HG03354 (cell line): ENCODE measurements around the gene ATP11A.

Experiments used
- ATAC-seq: cut with Tn5 transposase; IDR thresholded peaks from one replicate; pipeline ENCODE4 v1.9.1; 2021; ENCODE audit warnings: mild to moderate bottlenecking; ENCODE audit not compliant: unreplicated experiment, poor library complexity, severe bottlenecking

The ATP11A gene

DNA sequence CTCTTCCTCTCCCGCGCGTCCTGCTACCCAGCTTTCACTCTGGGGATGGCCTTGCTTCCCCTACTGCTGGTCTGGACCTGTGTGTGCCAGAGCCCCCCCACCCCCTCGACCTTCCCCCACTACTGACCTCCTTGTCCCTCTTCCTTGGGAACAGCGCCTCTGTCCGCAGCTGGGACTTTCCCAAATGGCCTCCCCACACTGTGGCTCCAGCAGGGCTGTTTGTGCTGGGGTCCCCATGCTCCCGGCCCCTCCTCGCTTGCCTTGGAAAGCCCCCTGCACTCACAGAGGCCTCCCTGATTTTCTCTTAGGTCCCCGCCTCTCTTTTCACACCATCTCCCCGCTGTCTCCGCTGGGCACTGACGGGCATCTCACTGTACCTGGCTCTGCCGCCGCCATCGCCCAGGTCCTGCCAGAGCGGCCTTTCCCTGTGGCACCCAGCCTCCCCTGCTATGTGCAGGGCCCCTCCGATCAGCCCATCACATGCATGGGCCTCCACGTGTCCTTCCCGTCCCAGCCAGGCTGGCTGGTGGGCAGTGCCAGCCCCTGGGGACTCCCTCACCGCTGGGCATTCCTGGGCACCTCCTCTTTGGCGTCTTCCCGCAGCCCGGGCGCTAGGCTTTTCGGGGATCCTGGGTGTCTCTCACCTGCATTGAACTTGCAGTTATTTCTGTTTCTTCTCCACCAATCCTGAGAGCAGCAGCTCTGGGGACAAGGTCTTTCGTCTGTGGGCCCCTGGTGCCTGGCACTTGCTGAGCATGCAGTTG, 118.7 kb downstream of the ATP11A start:
- no peak for ATAC-seq

DNA sequence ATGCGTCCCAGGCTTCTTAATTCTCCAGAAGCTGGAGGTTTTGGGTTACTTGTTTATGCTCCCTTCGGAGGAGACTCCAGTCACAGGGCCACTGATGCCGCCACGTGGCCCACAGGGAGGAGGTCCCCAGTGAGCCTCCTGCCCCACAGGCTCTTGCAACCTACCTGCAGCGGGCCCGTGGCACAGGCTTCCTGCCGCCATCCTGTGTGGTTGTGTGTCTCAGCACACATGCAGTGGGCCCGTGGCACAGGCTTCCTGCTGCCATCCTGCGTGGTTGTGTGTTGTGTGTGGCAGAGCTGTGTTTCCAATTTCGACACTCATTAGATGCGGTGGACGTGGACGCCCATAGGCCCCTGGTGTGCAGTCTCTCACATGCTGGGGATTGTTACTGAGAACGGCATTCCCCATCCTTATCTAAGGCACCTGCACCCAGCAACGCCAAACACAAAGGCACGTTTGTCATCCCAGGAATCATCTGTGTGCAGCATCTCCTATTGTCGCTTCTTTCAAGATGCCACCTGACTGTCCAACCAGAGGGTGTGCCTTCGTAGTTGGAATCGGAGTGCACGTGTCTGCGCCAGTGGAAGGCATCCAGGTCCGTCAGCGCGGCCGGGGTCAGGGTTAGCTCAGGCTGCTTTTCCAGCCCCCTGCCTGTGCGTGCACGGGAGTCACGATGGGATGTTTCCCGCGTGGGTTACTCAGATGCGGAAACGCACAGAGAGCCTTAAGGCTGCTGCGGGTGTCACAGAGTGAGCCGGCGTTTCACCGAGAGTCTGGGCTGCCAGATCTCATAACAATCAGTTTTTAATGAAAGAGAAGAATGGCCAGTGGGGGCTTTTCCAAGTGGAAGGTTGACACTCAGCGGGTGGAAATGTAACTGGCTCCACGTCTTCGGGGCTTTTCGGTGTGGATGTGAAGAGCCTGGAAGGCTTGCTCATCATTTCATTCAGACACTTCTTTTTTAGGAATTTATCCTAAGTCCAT, 119.8 kb downstream of the ATP11A start:
- ATAC-seq: no peak

DNA sequence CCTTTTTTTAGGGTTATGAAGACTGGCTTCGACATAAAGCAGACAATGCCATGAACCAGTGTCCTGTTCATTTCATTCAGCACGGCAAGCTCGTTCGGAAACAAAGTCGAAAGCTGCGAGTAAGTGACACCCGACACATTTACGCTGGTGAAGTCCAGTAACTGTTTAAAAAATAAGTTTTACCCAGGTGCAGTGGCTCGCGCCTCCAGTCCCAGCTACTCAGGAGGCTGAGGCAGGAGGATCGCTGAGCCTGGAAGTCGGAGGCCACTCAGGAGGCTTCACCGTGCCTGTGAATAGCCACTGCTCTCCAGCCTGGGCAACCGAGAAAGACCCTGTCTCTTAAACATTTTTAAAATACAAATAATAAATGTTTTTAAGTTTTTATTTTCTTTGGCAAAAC, 120.8 kb downstream of the ATP11A start:
- no peak for ATAC-seq

DNA sequence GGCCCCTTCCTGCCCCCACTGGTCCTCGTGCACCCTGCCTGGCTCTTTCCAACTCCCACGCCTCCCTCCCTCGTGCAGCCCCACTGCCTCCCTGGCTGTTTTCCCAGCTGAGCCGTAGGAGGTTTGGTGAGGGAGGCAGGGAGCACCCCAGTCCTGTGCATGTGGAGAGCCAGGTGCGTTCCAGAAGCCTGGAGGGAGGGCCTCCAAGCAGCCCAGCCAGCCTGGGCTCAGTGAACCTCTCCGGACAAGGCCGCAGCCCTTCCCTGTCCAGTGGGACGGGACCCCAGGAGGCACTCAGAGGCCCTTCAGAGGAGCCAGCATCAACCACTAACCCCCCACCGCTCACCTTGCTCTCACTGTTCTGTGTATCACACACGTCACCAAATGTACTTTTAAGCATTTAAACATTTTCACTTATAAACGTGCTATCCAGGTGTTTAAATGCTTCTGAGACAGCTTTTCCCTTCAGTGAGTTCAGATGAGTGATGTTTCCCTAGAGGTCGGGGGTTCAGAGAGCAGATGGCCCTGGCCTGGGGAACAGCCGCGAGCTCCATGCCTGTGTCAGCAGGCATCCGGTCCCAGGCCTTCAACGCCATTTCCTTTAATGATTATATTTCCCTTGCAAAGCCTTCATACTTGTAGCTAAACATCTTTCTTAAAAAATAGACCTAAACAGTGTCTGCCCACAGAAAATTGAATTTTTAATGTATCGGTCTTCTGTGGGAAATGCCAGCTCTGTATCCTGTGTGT, 122.6 kb downstream of the ATP11A start:
- no peak for ATAC-seq

DNA sequence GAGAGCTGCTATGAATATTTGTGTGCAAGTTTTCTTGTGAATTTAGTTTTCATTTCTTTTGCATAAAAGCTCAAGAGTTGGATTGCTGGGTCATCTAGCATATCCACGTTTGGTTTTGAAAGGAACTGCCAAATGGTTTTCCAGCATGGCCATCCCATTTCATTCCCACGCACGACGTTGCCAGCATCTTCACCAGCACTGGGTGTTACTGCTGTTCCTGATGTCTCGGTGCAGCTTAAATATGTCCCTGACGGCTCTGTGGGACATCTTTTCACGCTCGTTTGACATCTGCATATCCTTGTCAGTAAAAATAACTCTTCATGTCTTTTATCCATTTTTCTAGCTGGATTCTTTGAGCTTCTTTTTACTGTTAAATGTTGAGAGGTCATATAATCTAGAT, 123.7 kb downstream of the ATP11A start:
- ATAC-seq: no peak

DNA sequence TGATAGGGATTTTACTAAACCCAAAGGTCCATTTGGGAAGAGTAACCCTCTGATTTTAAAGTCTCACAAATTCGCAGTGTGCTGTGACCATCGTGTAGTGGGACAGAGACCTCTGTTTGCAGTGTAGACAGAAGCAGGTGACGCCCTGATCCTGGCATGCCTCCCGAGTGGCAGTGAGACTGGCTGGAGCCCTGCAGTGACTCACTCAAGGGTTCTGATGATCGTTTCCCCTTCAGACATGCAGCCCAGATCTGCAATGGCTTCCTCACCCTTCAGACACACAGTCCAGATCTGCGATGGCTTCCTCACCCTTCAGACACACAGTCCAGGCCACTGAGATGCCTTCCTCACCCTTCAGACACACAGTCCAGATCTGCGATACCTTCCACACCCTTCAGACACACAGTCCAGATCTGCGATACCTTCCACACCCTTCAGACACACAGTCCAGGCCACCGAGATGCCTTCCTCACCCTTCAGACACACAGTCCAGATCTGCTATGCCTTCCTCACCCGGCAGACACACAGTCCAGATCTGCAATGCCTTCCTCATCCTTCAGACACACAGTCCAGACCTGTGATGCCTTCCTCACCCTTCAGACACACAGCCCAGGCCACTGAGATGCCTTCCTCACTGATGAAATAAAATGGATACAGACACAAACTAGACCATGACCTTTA, 125.2 kb downstream of the ATP11A start:
- no peak for ATAC-seq

DNA sequence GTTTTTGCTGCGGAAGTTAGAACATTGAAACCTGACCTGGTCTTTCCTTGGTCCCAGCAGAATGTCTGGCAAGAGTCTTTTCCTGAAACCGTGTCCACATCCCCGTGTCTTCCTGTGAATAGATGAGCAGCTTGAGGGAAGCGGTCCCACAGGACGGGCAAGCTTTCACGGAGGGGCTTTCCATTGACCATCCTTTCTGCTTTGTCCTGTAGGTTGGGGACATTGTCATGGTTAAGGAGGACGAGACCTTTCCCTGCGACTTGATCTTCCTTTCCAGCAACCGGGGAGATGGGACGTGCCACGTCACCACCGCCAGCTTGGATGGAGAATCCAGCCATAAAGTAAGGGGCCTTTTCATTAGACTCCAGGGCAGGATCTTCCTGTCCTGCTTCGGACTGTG, 126.0 kb downstream of the ATP11A start:
- no peak for ATAC-seq

DNA sequence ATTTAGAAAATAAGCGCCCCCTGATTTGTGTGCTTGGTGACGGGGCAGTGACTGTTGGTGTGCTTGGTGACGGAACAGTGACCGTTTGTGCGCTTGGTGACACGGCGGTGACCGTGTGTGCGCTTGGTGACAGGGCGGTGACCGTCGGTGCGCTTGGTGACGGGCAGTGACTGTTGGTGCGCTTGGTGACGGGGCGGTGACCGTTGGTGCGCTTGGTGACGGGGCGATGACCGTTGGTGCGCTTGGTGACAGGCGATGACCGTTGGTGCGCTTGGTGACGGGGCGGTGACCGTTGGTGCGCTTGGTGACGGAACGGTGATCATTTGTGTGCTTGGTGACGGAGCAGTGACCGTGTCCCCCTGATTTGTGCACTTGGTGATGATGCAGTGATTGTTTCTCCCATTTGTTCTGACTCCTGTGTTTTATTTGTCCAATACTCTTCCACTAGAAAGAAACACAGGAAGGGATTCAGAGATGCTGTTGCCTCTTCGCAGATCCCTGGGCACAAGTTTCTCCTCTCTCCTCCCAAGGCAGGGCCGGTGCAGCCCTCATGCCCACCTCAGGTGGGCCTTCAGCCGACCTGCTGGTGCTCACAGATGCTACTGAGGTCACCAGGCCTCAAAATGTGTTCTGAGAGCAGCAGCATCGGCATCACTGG, 128.3 kb downstream of the ATP11A start:
- no peak for ATAC-seq

DNA sequence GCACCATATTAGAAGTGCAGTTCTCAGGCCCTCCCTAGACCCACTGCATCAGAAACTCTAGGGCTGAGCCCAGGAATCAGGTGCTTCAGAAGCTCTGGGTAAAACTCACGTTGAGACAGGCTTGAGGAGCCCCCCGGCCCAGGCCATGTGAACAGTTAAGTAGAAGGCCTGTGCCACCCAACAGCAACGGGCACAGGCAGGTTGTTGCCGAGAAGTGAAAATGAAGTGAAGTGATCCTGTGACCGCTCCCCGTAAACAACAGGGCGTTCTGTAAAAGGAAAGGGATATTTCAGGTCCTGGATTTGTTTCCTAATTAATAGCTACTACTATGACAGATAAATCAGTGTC, 128.8 kb downstream of the ATP11A start:
- ATAC-seq: no peak

DNA sequence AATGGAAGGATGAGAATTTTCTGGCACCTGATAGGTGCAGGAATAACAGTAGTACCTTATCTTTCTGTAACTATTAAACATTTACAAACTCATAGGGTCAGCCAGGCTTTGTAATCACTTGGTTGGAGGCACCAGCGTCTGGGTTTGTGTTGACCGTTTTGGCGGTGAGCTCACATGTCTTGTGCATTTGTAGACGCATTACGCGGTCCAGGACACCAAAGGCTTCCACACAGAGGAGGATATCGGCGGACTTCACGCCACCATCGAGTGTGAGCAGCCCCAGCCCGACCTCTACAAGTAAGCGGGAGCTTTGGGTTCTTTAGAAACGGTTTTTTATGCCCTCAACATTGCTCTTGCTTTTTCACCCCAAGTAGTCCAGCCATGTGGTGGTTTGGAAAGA, 129.3 kb downstream of the ATP11A start:
- ATAC-seq: no peak

DNA sequence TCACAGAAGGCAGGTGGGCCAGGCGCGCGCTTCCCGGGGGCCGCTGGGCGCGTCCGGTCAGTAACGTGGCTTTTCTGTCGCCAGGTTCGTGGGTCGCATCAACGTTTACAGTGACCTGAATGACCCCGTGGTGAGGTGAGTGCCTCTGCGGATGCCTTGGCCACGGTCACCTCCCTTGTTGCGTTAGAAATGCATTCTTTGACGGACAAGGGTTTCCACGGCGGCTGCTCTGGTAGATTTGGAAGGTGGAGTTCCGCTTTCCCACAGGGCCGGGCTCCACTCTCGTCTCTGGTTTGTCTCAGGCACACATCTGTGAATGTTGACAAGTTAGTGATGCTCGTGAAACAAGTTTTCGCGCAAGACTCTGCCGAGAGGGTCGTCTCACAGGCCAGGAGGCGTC, 130.0 kb downstream of the ATP11A start:
- no peak for ATAC-seq

DNA sequence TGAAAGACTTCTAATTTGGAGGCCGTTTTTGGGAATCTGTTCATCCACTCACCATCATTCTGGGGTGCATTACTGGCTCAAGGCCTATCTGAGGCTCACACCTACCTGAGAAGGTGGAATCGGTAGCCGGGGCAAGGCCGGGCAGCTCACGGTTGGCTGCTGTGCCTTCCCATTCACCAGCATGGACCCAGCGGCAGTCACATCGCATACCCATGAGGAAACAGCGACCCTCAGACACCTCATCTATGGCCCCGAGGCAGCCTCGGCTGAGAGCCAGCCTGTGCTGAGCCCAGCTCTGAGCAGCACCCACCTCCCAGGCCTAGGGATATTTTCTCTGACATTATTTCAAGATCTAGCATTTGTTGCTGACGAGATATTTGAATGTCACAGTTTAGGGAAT, 130.5 kb downstream of the ATP11A start:
- no peak for ATAC-seq

DNA sequence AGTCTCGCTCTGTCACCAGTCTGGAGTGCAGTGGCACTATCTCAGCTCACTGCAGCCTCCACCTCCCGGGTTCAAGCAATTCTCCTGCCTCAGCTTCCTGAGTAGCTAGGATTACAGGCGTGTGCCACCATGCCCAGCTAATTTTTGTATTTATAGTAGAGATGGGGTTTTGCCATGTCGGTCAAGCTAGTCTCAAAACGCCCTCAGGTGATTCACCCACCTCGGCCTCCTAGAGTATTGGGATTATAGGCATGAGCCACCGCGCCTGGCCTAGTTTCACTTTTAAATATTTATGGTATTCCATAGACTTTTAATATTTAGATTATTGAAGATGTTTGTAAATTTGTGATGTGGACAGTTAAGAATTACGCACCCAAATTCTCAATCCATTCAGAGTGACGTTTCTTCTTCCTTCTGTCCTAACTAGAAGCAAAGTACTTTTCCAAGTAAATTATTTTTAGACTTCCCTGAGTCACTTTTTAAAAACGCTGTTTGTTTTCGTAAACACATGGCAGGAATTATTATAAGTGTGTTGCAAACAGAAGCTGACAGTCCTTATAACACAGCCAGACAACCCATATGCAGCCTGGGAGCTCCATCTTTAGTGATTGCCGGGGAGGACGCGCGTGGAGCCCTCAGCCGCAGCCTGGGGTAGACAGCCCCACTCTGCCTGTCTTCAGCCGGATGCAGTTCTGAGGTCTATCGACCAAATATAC, 131.7 kb downstream of the ATP11A start:
- ATAC-seq: no peak

DNA sequence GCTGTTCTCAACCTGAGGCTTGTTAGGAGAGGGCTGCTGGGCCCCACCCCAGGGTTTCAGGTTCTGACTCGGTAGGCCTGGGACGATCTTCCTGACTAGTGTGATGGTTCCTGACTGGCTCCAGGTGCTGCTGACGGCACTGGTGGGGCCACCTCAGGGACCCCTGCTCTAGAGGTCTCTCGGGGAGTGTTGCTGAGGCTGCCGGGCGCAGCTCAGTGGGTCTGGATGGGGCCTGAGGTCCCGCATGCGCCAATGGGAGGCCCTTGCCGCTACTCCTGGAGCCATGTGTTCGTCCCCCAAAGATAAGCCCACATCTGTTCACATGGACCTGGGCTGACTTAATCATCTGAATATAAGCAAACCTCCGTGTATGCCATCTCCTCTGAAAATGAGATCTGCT, 133.0 kb downstream of the ATP11A start:
- no peak for ATAC-seq

DNA sequence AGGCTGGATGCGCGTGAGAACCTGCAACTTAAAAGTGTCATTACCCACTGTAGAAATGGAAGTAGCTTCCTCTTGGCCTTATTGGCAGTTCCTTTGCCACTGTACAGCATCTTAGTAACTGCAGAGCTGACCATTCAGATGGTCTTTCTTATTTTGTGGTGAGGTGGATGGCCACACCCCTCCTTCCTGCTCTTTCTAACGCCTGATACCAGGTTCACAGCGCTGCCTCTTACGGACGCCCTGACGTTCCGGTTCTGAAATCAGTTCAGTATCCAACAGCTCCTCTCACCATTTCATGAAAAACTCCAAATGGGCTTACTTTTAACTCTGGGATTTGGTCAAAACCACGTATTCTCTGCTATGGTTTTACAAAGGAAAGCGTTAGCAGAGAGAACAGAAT, 134.6 kb downstream of the ATP11A start:
- no peak for ATAC-seq

DNA sequence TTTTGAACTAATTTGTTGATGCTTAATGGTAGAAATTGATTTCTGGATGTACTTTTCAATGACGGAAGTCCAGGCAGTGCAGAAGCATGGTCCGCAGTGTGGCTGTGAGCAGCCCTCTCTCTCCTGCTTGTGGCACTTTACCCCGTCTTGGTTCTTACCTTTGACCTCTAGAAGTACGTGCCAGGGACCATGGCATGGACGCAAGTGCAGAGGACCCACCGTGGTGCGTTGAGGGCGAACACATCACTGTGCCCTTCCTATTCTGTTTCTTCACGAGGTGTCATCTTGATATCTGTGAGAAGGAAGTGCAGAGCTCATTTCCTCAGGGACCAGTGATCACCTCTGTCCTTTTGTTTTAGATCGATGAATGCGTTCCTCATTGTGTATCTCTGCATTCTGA, 135.2 kb downstream of the ATP11A start:
- no peak for ATAC-seq

DNA sequence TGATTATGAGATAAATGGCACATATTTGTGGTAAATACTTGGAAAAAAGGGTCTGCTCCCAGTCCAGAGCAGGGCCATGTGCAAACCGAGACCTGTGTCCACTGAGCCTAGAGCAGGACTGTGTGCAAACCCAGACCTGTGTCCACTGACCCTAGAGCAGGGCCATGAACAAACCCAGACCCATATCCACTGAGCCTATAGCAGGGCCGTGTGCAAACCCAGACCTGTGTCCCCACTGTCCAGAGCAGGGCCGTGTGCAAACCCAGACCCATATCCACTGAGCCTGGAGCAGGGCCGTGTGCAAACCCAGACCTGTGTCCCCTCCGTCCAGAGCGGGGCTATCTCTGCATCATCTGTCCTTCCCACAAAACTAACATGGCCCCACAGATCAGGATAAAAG, 136.0 kb downstream of the ATP11A start:
- ATAC-seq: no peak

DNA sequence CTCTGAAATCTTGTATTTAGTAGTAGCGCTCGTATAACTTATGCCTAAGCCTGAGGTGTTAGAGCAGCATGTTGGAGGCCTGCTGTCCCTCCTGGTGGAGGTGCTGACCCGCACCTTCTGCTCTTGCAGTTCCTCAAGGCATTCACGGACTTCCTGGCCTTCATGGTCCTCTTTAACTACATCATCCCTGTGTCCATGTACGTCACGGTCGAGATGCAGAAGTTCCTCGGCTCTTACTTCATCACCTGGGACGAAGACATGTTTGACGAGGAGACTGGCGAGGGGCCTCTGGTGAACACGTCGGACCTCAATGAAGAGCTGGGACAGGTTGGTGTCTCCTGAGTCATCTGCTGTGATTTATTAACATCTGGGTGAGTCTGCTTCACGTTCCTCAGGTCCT, 136.7 kb downstream of the ATP11A start:
- ATAC-seq: no peak
